Measurements from ENCODE around the gene PPP2R5D. TPM values are rescaled to one million over a fixed set of nuclear protein-coding genes. Genes with fewer than 3 reads are reported as not detected.
A peak's percentile ranks its signal among the peaks of the same experiment; 100 is the strongest.

PPP2R5D gene
- total and polyA plus RNA-seq, 9 of the 15 experiments (the other 6 are each of a cell fraction or from before 2014, with no cell fraction given), result 1.3 to 96.1 (median 38.4) TPM

DNA sequence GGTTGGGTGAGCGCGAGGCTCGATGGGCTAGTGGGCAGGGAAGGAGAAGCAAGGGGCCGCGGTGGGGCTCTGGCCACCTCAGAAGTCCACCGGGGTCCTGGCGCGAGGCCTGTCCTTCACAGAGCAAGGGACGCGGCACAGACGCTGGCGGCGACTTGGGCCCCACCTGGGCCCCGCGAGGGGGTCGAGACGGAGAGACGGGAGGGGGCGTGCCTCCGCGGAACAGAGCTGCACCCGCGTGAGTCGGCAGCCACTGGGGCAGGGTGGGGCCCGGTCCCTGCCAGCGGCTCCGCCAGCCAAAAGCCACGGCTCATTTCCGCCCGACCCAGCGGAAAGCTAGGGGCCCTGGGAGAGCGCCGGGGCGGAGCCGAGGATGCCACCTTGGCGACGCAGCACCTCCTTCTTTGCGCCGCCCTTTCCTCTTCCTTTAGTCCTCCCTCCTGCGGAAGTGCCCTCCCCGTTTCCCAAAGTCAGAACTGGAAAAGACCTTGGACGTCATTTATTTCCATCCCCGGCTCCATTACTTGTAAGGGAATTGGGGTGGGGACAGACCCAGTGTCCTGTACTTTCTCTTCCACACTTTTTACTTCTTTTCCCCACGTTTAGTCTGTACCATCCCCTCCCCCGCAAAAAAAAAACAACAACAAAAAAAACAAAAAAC, 69.3 kb downstream of the PPP2R5D start, which contains the start of gene CUL7 (continued):
- TF ChIP-seq, protein P1, sequence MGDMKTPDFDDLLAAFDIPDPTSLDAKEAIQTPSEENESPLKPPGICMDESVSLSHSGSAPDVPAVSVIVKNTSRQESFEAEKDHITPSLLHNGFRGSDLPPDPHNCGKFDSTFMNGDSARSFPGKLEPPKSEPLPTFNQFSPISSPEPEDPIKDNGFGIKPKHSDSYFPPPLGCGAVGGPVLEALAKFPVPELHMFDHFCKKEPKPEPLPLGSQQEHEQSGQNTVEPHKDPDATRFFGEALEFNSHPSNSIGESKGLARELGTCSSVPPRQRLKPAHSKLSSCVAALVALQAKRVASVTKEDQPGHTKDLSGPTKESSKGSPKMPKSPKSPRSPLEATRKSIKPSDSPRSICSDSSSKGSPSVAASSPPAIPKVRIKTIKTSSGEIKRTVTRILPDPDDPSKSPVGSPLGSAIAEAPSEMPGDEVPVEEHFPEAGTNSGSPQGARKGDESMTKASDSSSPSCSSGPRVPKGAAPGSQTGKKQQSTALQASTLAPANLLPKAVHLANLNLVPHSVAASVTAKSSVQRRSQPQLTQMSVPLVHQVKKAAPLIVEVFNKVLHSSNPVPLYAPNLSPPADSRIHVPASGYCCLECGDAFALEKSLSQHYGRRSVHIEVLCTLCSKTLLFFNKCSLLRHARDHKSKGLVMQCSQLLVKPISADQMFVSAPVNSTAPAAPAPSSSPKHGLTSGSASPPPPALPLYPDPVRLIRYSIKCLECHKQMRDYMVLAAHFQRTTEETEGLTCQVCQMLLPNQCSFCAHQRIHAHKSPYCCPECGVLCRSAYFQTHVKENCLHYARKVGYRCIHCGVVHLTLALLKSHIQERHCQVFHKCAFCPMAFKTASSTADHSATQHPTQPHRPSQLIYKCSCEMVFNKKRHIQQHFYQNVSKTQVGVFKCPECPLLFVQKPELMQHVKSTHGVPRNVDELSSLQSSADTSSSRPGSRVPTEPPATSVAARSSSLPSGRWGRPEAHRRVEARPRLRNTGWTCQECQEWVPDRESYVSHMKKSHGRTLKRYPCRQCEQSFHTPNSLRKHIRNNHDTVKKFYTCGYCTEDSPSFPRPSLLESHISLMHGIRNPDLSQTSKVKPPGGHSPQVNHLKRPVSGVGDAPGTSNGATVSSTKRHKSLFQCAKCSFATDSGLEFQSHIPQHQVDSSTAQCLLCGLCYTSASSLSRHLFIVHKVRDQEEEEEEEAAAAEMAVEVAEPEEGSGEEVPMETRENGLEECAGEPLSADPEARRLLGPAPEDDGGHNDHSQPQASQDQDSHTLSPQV (IDR thresholded peaks at IDR 0.05), result peak; percentile 47
- TF ChIP-seq BHLHE40 (IDR thresholded peaks at IDR 0.05; ENCODE audit: low read length), result peak; percentile 23; the same call in 1 of the 2 replicates
- TF ChIP-seq TAF1 (IDR thresholded peaks at IDR 0.05; ENCODE audit: control insufficient read depth, extremely low read depth, insufficient read depth, low read length, severe bottlenecking), result peak; percentile 84
- TF ChIP-seq POLR2H (tag; IDR thresholded peaks at IDR 0.05; ENCODE audit: low read depth), result peak; percentile 89
- TF ChIP-seq, protein P2, sequence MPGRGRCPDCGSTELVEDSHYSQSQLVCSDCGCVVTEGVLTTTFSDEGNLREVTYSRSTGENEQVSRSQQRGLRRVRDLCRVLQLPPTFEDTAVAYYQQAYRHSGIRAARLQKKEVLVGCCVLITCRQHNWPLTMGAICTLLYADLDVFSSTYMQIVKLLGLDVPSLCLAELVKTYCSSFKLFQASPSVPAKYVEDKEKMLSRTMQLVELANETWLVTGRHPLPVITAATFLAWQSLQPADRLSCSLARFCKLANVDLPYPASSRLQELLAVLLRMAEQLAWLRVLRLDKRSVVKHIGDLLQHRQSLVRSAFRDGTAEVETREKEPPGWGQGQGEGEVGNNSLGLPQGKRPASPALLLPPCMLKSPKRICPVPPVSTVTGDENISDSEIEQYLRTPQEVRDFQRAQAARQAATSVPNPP (IDR thresholded peaks at IDR 0.05; ENCODE audit: borderline replicate concordance, insufficient read depth, insufficient read length), result no peak
- TF ChIP-seq, protein P3, sequence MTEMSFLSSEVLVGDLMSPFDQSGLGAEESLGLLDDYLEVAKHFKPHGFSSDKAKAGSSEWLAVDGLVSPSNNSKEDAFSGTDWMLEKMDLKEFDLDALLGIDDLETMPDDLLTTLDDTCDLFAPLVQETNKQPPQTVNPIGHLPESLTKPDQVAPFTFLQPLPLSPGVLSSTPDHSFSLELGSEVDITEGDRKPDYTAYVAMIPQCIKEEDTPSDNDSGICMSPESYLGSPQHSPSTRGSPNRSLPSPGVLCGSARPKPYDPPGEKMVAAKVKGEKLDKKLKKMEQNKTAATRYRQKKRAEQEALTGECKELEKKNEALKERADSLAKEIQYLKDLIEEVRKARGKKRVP (CRISPR knock-in tag; IDR thresholded peaks at IDR 0.05), result peak; percentile 83
- TF ChIP-seq, protein P4, sequence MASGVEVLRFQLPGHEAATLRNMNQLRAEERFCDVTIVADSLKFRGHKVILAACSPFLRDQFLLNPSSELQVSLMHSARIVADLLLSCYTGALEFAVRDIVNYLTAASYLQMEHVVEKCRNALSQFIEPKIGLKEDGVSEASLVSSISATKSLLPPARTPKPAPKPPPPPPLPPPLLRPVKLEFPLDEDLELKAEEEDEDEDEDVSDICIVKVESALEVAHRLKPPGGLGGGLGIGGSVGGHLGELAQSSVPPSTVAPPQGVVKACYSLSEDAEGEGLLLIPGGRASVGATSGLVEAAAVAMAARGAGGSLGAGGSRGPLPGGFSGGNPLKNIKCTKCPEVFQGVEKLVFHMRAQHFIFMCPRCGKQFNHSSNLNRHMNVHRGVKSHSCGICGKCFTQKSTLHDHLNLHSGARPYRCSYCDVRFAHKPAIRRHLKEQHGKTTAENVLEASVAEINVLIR (CRISPR knock-in tag; IDR thresholded peaks at IDR 0.05), result peak; percentile 28; the same call in 1 of the 2 replicates
- TF ChIP-seq, protein P5, sequence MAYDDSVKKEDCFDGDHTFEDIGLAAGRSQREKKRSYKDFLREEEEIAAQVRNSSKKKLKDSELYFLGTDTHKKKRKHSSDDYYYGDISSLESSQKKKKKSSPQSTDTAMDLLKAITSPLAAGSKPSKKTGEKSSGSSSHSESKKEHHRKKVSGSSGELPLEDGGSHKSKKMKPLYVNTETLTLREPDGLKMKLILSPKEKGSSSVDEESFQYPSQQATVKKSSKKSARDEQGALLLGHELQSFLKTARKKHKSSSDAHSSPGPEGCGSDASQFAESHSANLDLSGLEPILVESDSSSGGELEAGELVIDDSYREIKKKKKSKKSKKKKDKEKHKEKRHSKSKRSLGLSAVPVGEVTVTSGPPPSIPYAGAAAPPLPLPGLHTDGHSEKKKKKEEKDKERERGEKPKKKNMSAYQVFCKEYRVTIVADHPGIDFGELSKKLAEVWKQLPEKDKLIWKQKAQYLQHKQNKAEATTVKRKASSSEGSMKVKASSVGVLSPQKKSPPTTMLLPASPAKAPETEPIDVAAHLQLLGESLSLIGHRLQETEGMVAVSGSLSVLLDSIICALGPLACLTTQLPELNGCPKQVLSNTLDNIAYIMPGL (CRISPR knock-in tag; IDR thresholded peaks at IDR 0.05), result no peak
- no peak for TF ChIP-seq PCBP2 (IDR thresholded peaks at IDR 0.05; ENCODE audit: low read depth, low read length, poor library complexity, severe bottlenecking)
- peak in 1 of 2 experiments; percentile 74; a peak in 2 of 4 replicates for TF ChIP-seq TEAD1 (CRISPR knock-in tag; IDR thresholded peaks at IDR 0.05)
- no peak for TF ChIP-seq FOXM1 (IDR thresholded peaks at IDR 0.05; ENCODE audit: low read depth)
- no peak for TF ChIP-seq FOXM1 (CRISPR knock-in tag; IDR thresholded peaks at IDR 0.05; ENCODE audit: low read depth)
- peak; percentile 95 for TF ChIP-seq MYNN (IDR thresholded peaks at IDR 0.05)
- TF ChIP-seq MYNN (CRISPR knock-in tag; IDR thresholded peaks at IDR 0.05), result no peak
- TF ChIP-seq RBBP5 (IDR thresholded peaks at IDR 0.05; ENCODE audit: borderline replicate concordance, insufficient read depth, low read length, poor library complexity, severe bottlenecking), result peak; percentile 61
- no peak for TF ChIP-seq IRF2 (CRISPR knock-in tag; IDR thresholded peaks at IDR 0.05)
- TF ChIP-seq ZSCAN32 (CRISPR knock-in tag; IDR thresholded peaks at IDR 0.05), result peak; percentile 80
- TF ChIP-seq ZFP1 (CRISPR knock-in tag; IDR thresholded peaks at IDR 0.05), result peak; percentile 85

Data from K562 (cell line).